GM21576 (cell line): Measurements from ENCODE around the gene NCR2.

Experiments
- ATAC-seq: cut with Tn5 transposase; IDR thresholded peaks from one replicate; pipeline ENCODE4 v1.9.1; 2021; ENCODE audit warnings: mild to moderate bottlenecking, moderate library complexity; ENCODE audit not compliant: unreplicated experiment

NCR2 gene

GRCh38 chr6:41327177-41327576 is 8.2 kb upstream of the NCR2 start:
- ATAC-seq = no peak

DNA sequence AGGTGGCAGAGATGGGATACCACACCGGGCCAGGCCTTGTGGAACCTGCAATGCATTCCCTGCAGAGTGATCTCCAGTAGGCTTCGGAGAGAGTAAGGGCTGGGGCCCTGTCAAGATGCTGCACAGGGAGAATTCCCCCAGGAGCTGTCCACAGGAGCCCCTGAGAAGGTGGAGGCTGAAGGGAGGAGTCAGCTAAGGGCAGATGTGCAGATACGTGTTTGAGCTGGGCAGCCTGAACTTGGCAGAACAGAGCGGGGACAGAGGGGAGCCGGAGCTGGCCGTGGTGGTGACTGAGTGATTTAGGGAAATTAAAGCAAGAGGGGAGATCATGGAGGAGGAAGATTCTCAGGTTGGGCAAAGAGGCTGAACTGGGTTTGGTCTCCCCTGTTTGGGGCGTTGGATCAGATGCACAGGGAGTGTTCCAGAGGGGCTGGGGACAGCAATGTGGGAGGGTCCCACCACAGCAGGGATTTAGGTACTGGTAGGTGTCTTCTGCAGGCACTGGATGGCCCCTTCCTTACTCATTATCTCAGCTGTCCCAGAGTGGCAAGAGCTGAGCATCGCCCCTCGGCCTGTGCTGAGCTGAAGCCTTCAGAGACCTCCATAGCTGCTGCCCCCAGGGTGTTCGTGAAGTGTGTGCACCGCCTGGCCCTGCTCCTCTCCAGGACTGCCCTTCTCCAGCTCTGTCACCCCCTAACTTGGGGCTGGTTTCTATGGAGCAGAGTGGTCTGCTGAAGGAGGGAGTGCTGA is 3.8 kb upstream of the NCR2 start:
- ATAC-seq = no peak

DNA sequence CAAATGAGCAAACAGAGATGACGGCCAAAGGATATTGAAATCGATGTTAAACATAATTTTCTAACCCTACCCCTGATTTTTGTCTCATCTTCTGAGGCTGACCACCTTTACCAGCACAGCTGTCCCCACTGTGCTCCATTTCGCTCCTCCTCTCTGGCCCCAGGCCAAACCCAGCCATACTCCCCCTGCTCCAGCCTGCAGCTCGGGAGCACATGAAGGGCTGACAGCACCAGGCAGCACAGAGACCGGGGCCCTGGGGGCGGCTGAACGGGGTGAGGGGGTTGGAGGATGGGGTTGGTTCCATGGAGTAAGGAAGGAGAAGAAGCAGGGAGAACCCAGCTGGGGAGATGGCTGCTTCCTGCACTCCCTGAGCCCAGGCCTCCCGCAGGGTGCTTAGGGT is 3.2 kb upstream of the NCR2 start:
- no peak for ATAC-seq

GRCh38 chr6:41332842-41333736 is 2.3 kb upstream of the NCR2 start:
- ATAC-seq = no peak

DNA sequence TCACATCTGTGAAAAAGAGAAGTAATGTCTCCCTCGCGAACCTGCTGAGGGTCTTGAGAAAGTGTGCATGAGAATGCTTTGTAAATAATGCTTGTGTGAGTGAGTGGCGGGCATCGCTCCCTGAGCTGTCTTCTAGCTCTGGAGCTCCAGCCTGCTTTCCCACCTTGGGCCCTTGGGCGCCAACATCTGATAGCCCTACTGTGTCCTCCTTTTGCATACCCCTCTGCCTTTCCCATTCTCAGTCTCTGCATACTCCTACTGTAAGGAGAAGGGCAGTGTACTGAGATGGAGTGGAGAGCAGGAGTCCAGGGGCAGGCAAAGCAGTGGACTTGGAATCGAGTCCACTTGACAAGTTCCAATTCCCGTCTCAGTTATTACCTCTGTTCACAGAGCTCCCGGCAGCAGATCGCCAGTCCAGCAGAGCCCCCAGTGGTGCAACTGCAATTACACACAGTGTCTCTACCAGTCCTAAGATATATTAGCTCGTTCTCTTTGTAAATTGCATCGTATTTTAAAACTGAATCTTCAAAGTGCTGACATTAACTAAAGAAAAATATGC is 847 bp upstream of the NCR2 start:
- ATAC-seq = no peak

DNA sequence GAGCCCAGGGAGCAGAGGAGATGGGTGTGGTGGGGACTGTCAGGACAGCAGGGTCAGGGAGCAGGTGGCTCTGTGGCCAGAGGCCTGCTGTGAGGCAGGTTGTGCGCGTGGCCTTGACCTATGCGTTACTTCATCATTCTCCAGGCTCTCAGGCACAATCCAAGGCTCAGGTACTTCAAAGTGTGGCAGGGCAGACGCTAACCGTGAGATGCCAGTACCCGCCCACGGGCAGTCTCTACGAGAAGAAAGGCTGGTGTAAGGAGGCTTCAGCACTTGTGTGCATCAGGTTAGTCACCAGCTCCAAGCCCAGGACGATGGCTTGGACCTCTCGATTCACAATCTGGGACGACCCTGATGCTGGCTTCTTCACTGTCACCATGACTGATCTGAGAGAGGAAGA is 535 bp downstream of the NCR2 start:
- ATAC-seq = no peak

DNA sequence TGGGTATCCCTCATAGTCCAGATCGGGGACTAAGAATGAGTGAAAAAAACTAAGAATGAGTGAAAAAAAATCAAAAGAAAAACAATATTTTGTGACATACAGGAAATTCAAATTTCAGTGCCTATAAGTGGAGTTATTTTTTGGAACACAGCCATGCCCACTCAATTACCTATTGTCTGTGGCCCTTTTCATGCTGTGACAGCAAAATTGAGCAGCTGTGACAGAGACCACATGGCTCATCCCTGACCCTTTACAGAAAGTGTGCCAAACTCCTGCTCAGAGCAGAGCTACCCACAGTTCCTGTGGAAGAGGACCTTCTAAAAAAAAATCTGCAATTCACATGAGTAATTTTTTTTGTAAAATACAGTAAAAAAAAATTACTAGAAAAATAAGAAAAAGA is 1.4 kb downstream of the NCR2 start:
- ATAC-seq = no peak

- no peak for ATAC-seq
Observed at GRCh38 chr6:41337709-41338108, 2.3 kb downstream of the NCR2 start.

- no peak for ATAC-seq
Observed at GRCh38 chr6:41338659-41339058, 3.3 kb downstream of the NCR2 start.

GRCh38 chr6:41341580-41341979 is 6.2 kb downstream of the NCR2 start:
- ATAC-seq = no peak

DNA sequence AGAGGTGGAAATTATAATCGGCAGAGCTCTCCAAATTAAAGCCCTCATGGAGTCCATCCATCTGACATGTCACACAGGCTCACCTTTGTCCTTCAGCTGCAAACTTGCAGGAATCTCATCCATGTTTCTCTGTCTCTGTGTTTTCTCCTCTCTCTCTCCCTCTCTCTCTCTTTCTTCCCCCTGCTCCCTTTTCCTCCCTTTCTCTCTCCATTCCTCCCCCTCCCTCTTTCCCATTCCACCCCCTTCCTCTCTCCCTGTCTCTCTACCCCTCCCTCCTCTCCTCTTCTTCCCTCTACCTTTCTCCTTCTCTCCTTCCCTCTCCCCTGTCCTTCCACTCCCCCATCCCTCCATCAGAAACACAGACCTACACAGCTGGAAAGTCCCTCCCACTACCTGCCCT is 6.8 kb downstream of the NCR2 start:
- no peak for ATAC-seq

DNA sequence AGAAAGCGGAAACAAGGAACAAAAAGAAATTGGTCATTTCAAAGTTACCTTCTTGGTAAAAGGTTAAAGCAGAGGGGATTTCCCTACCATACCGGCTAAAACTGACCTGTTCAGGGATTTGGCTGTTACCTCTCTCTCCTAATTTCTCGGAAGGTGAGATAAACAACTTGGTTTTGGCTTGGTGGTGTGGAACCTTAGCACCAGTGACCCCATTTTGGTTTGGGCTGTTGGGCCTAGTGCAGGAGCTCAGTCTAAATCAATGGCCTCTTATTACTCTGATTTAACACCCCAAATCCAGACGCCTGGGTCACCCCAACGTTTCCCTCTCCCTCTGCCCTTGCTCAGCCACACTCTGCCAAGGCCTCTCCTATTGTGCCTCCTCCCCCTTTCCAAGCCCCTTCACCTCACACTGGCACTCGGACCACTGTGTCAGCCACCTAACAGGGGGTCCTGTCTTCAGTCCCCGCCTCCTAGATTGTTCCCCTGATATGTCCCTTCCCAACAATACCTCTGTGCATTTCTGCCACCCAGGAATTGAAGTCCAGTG is 8.3 kb downstream of the NCR2 start:
- no peak for ATAC-seq

DNA sequence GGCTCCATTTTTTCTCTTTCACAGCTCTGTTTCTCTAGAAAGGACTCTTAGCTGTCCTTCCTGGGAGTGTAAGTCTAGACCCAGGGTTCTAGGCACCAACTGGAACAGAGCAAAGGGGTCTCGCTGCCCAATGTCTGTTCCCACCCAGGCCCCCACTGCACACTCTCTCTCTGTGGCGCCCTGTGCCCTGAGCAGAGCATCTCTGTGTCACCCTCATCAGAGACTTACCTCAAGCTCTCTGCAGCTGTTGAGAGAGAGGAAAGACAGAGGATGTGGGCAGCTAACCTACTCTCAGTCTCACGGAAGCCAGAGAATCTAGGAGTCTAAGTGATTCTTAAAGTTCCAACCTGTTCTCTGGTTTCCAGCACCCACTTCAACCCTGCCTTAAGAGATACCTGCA is 9.5 kb downstream of the NCR2 start:
- ATAC-seq = no peak

- ATAC-seq = no peak
Observed at GRCh38 chr6:41345901-41346300, 10.5 kb downstream of the NCR2 start.

- no peak for ATAC-seq
Observed at GRCh38 chr6:41346441-41346840, 11.0 kb downstream of the NCR2 start.

DNA sequence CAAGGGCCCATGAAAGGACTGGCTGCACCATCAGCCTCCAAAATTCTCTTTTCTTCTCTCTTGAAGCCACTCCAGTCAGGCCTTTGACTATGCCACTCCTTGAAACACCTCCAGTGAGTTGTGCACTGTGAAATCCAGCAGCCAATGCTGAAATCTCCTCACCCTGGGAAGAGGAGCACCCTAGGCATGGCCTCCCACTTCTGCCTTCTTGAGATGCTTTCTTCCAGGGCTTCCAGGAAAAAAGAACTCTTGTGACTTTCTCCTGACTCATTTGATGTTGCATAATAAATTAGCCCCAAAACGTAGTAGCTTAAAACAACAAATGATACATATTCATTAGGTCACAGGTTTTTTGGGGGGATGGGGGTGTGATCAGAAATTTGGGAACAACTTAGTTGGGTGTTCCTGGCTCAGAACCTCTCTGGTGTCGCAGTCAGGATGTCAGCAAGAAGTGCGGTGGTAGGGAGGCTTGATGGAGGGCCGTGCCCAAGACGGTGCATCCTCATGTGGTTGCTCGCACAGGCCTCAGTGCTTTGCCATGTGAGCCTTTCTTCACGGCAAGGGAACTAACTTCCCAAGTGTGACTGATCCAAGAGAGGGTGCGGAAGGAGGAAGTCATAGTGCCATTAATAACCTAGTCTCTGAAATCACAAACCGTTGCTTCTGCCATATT is 12.1 kb downstream of the NCR2 start:
- ATAC-seq = no peak

DNA sequence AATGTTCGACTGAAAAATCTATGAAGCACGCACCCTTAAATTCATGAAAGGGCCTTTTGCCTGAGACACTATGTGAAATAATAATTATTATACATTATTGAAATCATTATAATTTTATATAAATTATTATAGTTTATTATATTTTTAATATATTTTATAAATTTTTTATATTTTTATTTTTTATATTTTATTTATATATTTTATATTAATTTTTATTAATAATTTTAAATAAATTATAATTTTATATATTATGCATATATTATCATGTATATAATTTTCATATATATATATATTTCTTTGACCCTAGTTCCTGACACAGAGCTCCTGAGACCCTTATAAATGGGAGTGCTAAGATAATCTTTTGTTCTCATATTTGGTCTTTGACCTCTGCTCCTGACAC is 13.5 kb downstream of the NCR2 start:
- ATAC-seq = no peak

DNA sequence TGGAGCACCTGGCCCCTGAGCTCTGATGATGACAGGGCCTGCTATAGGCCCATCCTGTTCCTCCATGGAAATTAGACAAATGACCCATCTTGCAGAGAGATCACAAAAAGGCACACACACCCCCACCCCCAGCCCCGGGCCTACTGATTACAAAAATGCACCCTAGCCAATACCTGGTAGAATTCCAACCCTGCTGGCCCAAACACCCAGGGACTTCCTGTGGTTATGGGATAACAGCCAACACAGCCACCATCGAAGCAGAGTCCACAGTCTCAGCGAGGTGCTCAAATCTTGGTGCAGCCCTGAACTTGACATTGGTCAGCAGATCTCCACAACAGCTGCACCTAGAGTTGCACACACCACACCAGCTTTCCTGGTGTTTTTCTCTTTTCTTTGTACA is 17.0 kb downstream of the NCR2 start:
- ATAC-seq = no peak

- ATAC-seq = no peak
Observed at GRCh38 chr6:41352907-41353306, 17.5 kb downstream of the NCR2 start.

DNA sequence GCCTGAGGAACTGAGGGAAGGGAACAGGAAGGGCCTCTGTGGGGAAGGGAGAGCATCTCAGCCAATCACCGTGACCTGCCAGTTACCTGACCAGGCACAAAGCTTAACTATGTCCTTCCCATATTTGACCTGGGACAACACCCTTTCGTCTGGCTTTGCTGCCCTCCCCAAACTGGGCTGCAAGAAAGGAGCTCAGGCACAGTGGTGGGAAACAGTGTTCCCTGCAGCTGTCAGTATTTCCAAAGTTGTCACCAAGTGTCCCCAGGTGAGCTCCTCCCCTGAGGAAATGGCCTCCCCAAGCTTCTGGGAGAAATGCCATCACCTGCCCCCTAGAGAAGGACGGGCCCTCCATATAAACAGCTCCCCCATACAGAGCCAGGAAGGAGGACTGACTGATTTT is 17.9 kb downstream of the NCR2 start:
- no peak for ATAC-seq

GRCh38 chr6:41355952-41356351 is 20.5 kb downstream of the NCR2 start:
- ATAC-seq = no peak
